GM13977 (cell line): ENCODE measurements around the gene KIF26A.

ENCODE experiments used
- DNase-seq: peaks from one replicate; pipeline ENCODE4 v3.0.0; 2012; ENCODE audit warnings: low spot score
- in situ Hi-C: fragments of 300-500 bp; cut with MboI; formaldehyde crosslinking; loops from one replicate; pipeline ENCODE4 v1.12.0; 2022; ENCODE audit warnings: low sequenced_read_pairs, low pct_unique_long_range_greater_than_20kb, mixed read lengths, inconsistent platforms; ENCODE audit not compliant: unreplicated experiment
- TF ChIP-seq, protein P1 (sequence below): IDR thresholded peaks from 2 replicates; pipeline ENCODE4 v1.5.1; 2012; ENCODE audit warnings: mild to moderate bottlenecking, control low read depth; ENCODE audit not compliant: insufficient read depth; ENCODE audit errors: extremely low read depth, missing control alignments

Gene KIF26A

DNA sequence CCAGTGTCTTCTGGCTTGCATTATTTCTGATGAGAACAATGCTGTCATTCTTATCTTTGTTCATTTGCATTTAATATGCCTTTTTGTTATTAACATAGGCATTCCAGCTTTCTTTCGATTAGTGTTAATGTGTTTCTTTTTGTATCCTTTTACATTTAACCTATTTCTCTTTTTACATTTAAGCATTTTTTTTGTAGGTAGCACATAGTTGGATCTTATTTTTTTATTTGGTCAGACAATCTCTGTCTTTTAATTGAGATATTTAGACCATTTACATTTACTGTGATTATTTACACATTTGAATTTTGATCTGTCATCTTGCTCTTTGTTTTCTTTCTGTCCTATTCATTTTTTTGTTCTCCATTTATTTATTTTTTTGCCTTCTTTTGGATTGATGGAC, 14.5 kb upstream of the KIF26A start:
- no peak for DNase-seq
- TF ChIP-seq, protein P1, sequence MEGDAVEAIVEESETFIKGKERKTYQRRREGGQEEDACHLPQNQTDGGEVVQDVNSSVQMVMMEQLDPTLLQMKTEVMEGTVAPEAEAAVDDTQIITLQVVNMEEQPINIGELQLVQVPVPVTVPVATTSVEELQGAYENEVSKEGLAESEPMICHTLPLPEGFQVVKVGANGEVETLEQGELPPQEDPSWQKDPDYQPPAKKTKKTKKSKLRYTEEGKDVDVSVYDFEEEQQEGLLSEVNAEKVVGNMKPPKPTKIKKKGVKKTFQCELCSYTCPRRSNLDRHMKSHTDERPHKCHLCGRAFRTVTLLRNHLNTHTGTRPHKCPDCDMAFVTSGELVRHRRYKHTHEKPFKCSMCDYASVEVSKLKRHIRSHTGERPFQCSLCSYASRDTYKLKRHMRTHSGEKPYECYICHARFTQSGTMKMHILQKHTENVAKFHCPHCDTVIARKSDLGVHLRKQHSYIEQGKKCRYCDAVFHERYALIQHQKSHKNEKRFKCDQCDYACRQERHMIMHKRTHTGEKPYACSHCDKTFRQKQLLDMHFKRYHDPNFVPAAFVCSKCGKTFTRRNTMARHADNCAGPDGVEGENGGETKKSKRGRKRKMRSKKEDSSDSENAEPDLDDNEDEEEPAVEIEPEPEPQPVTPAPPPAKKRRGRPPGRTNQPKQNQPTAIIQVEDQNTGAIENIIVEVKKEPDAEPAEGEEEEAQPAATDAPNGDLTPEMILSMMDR = no peak
- in situ Hi-C loops = no loop called here

DNA sequence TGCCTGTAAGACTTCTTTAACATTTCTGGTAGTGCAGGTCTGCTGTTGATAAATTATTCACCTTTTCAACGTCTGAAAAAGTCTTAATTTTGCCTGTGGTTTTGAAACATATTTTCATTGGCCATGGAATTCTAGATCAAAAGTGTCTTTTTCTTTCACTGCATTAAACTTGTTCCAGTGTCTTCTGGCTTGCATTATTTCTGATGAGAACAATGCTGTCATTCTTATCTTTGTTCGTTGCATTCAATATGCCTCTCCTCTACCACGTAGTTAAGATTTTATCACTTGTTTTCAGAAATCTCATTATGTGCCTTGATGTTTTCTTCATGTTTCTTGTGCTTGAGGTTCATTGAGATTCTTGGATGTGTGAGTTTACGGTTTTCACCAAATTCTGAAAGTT, 13.4 kb upstream of the KIF26A start:
- in situ Hi-C loops = no loop called here
- no peak for DNase-seq
- TF ChIP-seq, protein P1 = no peak

DNA sequence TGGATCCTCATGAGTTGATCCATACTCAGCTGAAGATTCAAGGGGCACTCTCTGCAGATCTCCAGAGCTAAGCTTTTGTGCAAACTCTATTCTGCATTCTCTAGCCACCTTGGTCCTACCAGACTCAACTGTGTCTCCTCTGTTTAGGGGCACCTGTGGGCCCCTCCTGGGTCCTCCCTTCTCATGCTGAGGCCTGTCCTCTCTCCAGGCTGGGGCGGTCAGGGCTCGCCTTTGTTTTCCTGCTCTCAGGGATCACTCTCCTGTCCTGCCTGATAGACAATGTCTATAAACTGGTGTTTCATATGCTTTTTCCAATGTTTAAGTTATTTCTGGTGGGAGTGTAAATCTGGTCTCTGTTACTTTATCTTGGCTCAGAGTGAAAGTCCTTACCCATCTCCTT, 11.6 kb upstream of the KIF26A start:
- TF ChIP-seq, protein P1 = no peak
- DNase-seq = no peak
- in situ Hi-C loops = no loop called here

DNA sequence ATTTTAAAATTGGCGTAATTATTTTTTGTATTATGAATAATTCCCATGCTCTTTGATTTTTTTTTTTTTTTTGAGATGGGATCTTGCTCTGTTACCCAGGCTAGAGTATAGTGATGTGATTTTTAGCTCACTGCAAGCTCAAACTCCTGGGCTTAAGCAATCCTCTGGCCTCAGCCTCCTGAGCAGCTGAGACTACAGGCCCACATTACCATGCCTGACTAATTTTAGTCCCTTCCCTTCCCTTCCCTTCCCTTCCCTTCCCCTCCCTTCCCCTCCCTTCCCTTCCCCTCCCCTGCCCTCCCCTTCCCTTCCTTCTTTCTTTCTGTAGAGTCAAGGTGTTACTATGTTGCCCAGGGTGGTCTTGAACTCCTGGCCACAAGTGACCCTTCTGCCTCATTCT, 9.4 kb upstream of the KIF26A start:
- in situ Hi-C loops = no loop called here
- TF ChIP-seq, protein P1 = no peak
- DNase-seq = no peak

DNA sequence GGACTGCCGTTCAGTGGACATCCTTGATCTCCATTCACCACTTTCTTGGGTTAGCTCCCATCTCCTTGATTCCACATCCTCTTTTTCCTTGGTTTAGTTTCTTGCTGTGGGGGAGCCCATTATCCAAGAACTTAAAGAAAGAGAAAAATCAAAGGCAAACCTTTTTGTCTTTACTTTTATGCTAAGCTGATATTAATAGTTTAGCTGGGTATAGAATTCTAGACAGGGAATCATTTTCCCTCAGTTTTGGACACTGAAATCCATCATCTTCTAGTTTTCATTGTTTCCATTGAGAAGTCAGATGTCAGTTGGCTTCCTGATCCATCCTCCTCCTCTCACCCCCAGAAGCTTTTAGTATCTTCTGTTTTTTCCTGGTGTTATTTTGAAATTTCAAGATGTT, 8.8 kb upstream of the KIF26A start:
- in situ Hi-C loops = no loop called here
- DNase-seq = no peak
- TF ChIP-seq, protein P1 = no peak

DNA sequence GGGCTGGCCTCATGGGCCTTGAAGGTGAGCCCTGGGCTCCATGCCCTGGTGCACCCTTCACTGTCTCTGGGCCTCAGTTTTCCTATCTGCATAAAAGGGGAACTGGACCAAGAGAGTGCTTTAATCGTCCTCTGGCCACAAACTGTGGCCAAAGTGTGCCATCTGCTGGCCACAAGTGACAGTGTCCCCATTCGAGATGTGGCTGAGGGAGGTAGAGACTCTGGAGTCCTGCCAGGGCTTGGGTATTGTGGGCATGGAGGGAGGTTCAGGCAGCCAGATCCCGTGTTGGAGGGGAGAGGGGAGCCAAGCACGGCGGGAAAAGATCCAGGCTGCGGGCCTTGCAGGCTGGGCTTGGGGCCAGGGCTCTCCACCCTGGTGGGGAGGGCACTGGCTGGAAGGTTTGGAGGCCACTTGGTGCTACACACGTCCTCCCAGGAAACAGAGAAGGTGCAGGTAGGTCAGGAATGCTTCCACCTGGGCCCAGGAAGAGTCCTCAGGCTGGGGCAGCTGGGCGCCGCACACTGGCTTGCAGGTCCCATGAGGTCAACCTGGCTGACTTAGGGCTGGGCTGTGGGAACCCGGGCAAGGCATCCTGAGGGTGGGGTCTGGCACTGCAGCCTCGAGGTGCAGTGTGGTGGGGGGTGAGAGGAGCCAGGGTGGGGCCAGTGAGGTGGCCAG, 7.3 kb upstream of the KIF26A start:
- TF ChIP-seq, protein P1 = peak; percentile 66
- peak; percentile 79 for DNase-seq
- in situ Hi-C loops = no loop called here
